ENCODE measurements around the gene ERMARD.

Gene ERMARD

DNA sequence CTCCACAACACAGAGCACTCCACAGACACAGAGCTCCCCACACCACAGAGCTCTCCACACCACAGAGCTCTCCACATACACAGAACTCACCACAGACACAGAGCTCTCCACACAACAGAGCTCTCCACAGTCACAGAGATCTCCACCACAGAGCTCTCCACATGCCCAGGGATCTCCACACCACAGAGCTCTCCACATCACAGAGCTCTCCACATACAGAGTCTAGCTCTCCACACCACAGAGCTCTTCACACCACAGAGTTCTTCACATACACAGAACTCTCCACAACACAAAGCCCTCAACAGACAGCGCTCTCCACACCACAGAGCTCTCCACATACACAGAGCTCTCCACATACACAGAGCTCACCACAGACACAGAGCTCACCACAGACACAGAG lies 55.3 kb downstream of the ERMARD start:
- TF ChIP-seq CTCF (IDR thresholded peaks at IDR 0.05; ENCODE audit: low read length, missing control alignments) = no peak
- no peak for DNase-seq (ENCODE audit: low read depth)
- H3K4me3 ChIP-seq (replicated peaks; ENCODE audit: low read depth, low read length) = no peak overlapping the region

- TF ChIP-seq CTCF (IDR thresholded peaks at IDR 0.05; ENCODE audit: low read length, missing control alignments) = no peak
- DNase-seq (ENCODE audit: low read depth) = no peak
- H3K4me3 ChIP-seq (replicated peaks; ENCODE audit: low read depth, low read length) = no peak overlapping the region
Measured at GRCh38 chr6:169807229-169807628, 55.8 kb downstream of the ERMARD start.

GRCh38 chr6:169807699-169808607 lies 56.5 kb downstream of the ERMARD start:
- no peak for TF ChIP-seq CTCF (IDR thresholded peaks at IDR 0.05; ENCODE audit: low read length, missing control alignments)
- H3K4me3 ChIP-seq (replicated peaks; ENCODE audit: low read depth, low read length) = no peak overlapping the region
- no peak for DNase-seq (ENCODE audit: low read depth)

- H3K4me3 ChIP-seq (replicated peaks; ENCODE audit: low read depth, low read length) = no peak overlapping the region
- TF ChIP-seq CTCF (IDR thresholded peaks at IDR 0.05; ENCODE audit: low read length, missing control alignments) = no peak
- DNase-seq (ENCODE audit: low read depth) = no peak
Measured at GRCh38 chr6:169808608-169808967, 57.2 kb downstream of the ERMARD start.

GRCh38 chr6:169809386-169809785 lies 58.0 kb downstream of the ERMARD start:
- TF ChIP-seq CTCF (IDR thresholded peaks at IDR 0.05; ENCODE audit: low read length, missing control alignments) = no peak
- DNase-seq (ENCODE audit: low read depth) = no peak

DNA sequence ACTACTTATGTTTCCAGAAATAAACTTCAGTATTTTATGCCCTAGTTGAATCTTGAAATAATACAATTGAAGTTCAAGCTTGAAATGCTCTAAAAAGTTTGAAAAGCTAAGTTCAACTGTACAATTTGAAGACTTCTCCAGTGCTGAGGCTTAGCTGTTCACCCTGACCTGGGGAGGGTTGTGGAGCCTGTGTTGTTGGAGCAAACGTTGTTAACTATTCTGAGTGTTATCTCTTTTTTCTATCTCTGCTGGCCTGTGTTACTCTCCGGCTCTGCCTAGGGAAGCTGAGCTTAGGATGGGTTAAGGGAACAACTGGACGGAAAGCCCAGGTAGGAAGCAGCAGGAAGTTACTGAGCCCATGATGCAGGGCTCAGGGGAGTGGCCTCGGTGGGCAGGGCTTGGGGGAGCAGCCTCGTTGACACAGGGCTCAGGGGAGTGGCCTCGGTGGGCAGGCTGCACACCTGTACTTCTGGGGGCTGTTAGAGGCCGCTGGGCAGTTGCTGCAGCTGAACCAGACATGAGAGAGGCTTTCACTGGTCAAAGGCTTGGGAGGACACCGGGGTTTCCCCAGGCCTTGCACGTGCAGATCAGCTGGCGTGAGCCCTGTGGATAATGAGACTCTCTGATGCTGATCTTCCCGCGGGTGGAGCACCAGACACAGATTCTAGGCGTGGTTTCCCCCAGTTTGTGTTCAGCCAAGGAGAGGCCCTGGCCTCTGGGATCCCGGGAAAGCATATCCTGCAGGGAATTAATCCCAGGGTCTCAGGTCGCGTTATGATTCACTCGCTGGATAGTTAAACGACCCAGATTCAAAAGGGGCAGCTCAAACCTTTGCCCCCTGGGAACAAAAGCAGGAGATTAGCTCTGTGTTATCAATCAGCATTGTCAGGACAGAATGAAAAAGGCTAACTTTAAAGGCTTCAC lies 58.9 kb downstream of the ERMARD start:
- no peak for TF ChIP-seq CTCF (IDR thresholded peaks at IDR 0.05; ENCODE audit: low read length, missing control alignments)
- H3K4me3 ChIP-seq (replicated peaks; ENCODE audit: low read depth, low read length) = no peak overlapping the region
- no peak for DNase-seq (ENCODE audit: low read depth)

More at GRCh38 chr6:169809386-169809785, 58.0 kb downstream of the ERMARD start:
- no peak overlapping the region for H3K4me3 ChIP-seq (replicated peaks; ENCODE audit: low read depth, low read length)
